Loucy (cell line): ENCODE measurements around the gene GRK1.

Experiments
- H2AFZ ChIP-seq: fragments of 200-600 bp; sonication (generic); 2 replicates; pipeline ENCODE4 v1.6.0; 2016; ENCODE audit warnings: antibody characterized with exemption, mild to moderate bottlenecking, low read length, moderate library complexity
- H3F3A ChIP-seq: fragments of 200-600 bp; 2 replicates; pipeline ENCODE4 v1.6.0; 2016; ENCODE audit warnings: antibody characterized with exemption, low read depth, mild to moderate bottlenecking
- H3K27me3 ChIP-seq: fragments of 200-600 bp; sonication (generic); 2 replicates; pipeline ENCODE4 v1.6.1; 2014; ENCODE audit warnings: low read length, mild to moderate bottlenecking; ENCODE audit not compliant: insufficient read depth, poor library complexity, severe bottlenecking
- H3K36me3 ChIP-seq: fragments of 200-600 bp; sonication (generic); 2 replicates; pipeline ENCODE4 v1.6.1; 2016; ENCODE audit warnings: low read length; ENCODE audit not compliant: insufficient read depth
- H3K4me1 ChIP-seq: fragments of 200-600 bp; sonication (generic); 2 replicates; pipeline ENCODE4 v1.5.1; 2014; ENCODE audit warnings: low read length, mild to moderate bottlenecking; ENCODE audit not compliant: insufficient read depth, poor library complexity, severe bottlenecking
- H3K4me2 ChIP-seq: fragments of 200-600 bp; sonication (generic); 2 replicates; pipeline ENCODE4 v1.6.0; 2014; ENCODE audit warnings: antibody characterized with exemption, low read length, low read depth, mild to moderate bottlenecking; ENCODE audit not compliant: poor library complexity, severe bottlenecking
- H3K4me3 ChIP-seq: fragments of 200-600 bp; sonication (generic); 2 replicates; pipeline ENCODE4 v1.5.1; 2014; ENCODE audit warnings: low read length, mild to moderate bottlenecking, mixed read lengths; ENCODE audit not compliant: poor library complexity, severe bottlenecking
- H3K79me2 ChIP-seq: fragments of 200-600 bp; sonication (generic); 2 replicates; pipeline ENCODE4 v1.6.1; 2014; ENCODE audit warnings: low read length; ENCODE audit not compliant: insufficient read depth
- H3K9ac ChIP-seq: fragments of 200-600 bp; sonication (generic); 2 replicates; pipeline ENCODE4 v1.6.0; 2014; ENCODE audit warnings: mild to moderate bottlenecking, low read depth, low read length, moderate library complexity; ENCODE audit not compliant: poor library complexity, severe bottlenecking
- H3K9me2 ChIP-seq: fragments of 200-600 bp; sonication (generic); replicated peaks from 2 replicates; pipeline ENCODE4 v1.6.1; 2016; ENCODE audit warnings: low read depth, low read length, mixed read lengths
- H3K9me3 ChIP-seq: fragments of 200-600 bp; sonication (generic); 2 replicates; pipeline ENCODE4 v1.6.1; 2014; ENCODE audit warnings: mild to moderate bottlenecking, antibody characterized with exemption, low read length, low read depth; ENCODE audit not compliant: insufficient read depth
- H4K20me1 ChIP-seq: fragments of 200-600 bp; sonication (generic); 2 replicates; pipeline ENCODE4 v1.6.0; 2014; ENCODE audit warnings: antibody characterized with exemption, low read length, mild to moderate bottlenecking; ENCODE audit not compliant: insufficient read depth, poor library complexity, severe bottlenecking
- CTCF ChIP-seq: fragments of 200-600 bp; sonication (generic); conservative IDR thresholded peaks from 2 replicates; pipeline ENCODE4 v1.5.1; 2014; ENCODE audit warnings: mild to moderate bottlenecking, antibody characterized with exemption, low read length
- EZH2phosphoT487 ChIP-seq: fragments of 200-600 bp; IDR thresholded peaks from 2 replicates; pipeline ENCODE4 v1.6.1; 2018; ENCODE audit warnings: antibody characterized with exemption, mild to moderate bottlenecking, moderate library complexity, borderline replicate concordance

The GRK1 gene

GRCh38 chr13:113748101-113748861 is 81.3 kb downstream of the GRK1 start:
- TF ChIP-seq EZH2phosphoT487, result no peak
- TF ChIP-seq CTCF, result no peak
- H3K9me2 ChIP-seq, result no peaks in the 10 kb centered on the region
- no peaks in the 10 kb centered on the region for H3K27me3 ChIP-seq
- H3K9me3 ChIP-seq, result peaks cover 13% of the 10 kb centered on the region; the same call in 1 of the 2 replicates
- H3K79me2 ChIP-seq, result no peaks in the 10 kb centered on the region
- H3K9ac ChIP-seq, result no peak overlapping the region
- H2AFZ ChIP-seq, result no peak overlapping the region
- H3K36me3 ChIP-seq, result no peaks in the 10 kb centered on the region
- H3K4me1 ChIP-seq, result no peaks in the 10 kb centered on the region
- no peaks in the 10 kb centered on the region; the same call in 1 of the 2 replicates for H3F3A ChIP-seq
- H4K20me1 ChIP-seq, result no peaks in the 10 kb centered on the region
- H3K4me2 ChIP-seq, result no peak overlapping the region
- no peak overlapping the region for H3K4me3 ChIP-seq

GRCh38 chr13:113748862-113749451 is 81.9 kb downstream of the GRK1 start:
- Histone ChIP-seq H3K36me3 (no peaks in the 10 kb centered on the region), H3K9me3 (peaks cover 14% of the 10 kb centered on the region; the same call in 1 of the 2 replicates), H3K79me2 (no peaks in the 10 kb centered on the region), H4K20me1 (no peaks in the 10 kb centered on the region), H3K9me2 (no peaks in the 10 kb centered on the region), H3F3A (no peaks in the 10 kb centered on the region; the same call in 1 of the 2 replicates), H3K9ac (no peak overlapping the region), H3K4me2 (no peak overlapping the region), H3K4me3 (no peak overlapping the region), H2AFZ (no peak overlapping the region), H3K4me1 (no peaks in the 10 kb centered on the region), H3K27me3 (no peaks in the 10 kb centered on the region)
- TF ChIP-seq CTCF, result no peak
- TF ChIP-seq EZH2phosphoT487, result no peak

- no peak overlapping the region for H3K4me2 ChIP-seq
- no peaks in the 10 kb centered on the region for H3K36me3 ChIP-seq
- H3K9ac ChIP-seq, result no peak overlapping the region
- H2AFZ ChIP-seq, result no peak overlapping the region
- H3K27me3 ChIP-seq, result no peaks in the 10 kb centered on the region
- H3K9me3 ChIP-seq, result peaks cover 14% of the 10 kb centered on the region; the same call in 1 of the 2 replicates
- H3K79me2 ChIP-seq, result no peaks in the 10 kb centered on the region
- H3K9me2 ChIP-seq, result no peaks in the 10 kb centered on the region
- H3F3A ChIP-seq, result no peaks in the 10 kb centered on the region; the same call in 1 of the 2 replicates
- no peak overlapping the region for H3K4me3 ChIP-seq
- no peak for TF ChIP-seq EZH2phosphoT487
- TF ChIP-seq CTCF, result no peak
- H4K20me1 ChIP-seq, result no peaks in the 10 kb centered on the region
- no peaks in the 10 kb centered on the region for H3K4me1 ChIP-seq
Observed at GRCh38 chr13:113749507-113749906, 82.5 kb downstream of the GRK1 start.
